NCI-H2107 (cell line): ENCODE measurements around the gene PTPRT.

Source experiments
- DNase-seq: peaks from one replicate; lab custom pipeline; 2025; lab: John Stamatoyannopoulos, UW

PTPRT gene

GRCh38 chr20:42376131-42376530 is 813.6 kb downstream of the PTPRT start:
- DNase-seq: no peak

DNA sequence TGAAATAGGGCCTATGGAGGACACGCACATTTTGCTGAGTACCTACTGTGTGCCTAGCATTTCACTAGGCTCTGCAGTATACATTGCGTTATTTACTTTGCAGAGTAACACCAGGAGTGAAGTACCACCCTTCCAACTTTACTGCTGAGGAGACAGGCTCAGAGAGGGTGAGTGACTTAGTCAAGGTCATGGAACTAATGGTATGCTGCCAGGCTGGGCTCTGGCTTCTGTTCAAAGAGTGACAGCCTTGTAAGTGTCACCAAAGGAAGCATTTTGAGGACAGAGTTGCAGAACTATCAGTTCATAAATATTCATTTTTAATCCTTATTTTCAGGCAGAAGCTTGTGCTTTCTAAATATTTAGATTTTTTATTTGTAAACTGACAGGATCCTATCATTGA is 816.7 kb downstream of the PTPRT start:
- no peak for DNase-seq

- DNase-seq: no peak
Measured at GRCh38 chr20:42370075-42370474, 819.6 kb downstream of the PTPRT start.

DNA sequence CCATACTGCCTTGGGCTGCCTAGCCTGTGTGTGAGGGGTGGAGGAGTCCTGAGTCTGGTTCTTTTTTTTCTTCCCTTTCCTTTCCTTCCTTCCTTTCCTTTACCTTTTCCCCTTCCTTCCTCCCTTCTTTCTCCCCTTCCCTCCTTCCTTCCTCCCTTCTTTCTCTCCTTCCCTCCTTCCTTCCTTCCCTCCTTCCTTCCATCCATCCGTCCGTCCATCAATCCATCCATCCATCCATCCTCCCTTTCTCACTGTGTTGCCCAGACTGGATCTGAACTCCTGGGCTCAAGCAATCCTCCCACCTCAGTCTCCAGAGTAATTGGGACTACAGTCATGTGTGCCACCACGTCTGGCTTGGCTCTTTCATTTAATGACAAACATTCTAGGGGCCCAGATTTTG is 820.8 kb downstream of the PTPRT start:
- DNase-seq: no peak

DNA sequence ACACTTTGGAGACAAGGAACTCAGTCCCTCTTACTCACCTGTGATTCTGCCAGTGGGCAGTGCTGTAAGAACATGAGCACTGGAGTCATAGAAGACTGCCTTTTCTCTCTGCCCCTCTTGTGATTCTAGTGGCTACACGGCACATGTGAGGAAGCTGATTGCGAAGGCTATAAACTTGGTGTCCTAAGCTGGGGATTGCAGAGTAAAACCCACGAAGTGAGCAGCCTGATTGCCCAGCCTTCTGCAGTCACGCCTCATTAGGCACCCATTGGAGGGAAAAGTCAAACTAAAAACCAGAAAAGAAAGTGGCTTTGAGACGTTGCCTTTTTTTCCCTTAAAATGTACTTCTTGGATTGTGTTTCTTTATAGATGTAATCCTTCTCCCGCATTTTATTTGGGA is 823.1 kb downstream of the PTPRT start:
- DNase-seq: no peak

- DNase-seq: no peak
Measured at GRCh38 chr20:42364446-42364845, 825.3 kb downstream of the PTPRT start.

DNA sequence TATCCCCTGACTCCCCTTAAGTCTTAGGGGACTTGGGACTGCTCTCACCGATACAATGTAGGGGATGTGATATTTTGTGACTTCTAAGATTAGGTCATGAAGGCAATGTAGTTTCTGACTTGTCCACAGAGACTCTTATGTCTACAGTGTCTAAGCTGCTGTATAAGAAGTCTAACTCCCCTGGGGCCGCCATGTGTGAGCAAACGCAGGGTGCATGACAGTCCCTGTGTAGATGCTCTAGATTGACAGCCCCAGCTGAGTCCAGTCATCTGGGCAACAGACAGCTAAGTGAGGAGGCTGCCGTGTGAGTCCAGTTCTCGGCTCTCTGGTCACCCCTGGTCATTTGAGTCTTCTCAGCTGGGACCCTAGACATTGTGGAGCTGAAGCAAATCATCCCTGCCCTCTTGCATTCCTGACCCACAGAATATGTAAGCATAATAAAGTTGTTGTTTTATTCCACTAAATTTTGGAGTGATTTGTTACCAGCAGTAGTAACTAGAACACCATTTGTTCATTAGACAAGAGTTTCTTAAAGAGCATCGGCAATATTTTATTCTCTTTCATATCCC is 828.2 kb downstream of the PTPRT start:
- DNase-seq: no peak

DNA sequence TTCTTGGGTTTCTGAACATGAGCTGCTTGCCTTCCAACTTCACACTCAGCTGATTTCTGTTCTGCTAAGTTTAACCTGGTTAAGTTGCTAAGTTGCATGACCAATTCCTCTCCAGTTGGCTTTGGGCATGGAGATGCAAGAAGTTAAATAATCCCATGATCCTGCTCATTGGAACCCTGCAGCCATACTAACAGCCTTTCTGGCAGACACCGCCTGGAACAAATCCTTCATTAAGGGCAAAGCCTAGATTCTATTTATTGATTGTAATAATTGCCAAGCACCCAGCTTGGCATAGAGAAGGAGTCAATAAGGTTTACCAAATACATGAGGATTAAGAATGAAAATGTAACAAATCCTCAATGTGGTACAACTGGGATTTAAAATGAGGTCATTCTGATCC is 829.1 kb downstream of the PTPRT start:
- no peak for DNase-seq

GRCh38 chr20:42359617-42360016 is 830.1 kb downstream of the PTPRT start:
- DNase-seq: no peak

DNA sequence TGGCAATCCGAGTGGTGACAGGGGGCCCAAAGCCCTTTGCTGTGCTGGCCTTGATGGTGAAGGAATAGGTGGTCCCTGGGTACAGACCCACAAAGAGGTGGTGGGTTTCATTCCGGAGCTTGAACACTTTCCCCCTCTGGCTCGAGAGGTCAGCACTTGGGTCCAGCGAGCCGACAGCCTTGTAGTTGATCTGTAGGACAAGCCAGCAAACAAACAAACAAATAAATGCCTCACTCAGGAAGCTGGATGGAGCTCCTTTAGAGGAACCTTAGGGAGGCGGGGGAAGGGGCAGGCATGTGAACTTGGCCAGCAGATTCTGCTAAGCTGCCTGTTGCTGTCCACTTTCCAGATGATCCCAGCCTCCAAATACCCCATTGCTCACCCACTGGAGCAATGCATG is 837.6 kb downstream of the PTPRT start:
- DNase-seq: no peak

DNA sequence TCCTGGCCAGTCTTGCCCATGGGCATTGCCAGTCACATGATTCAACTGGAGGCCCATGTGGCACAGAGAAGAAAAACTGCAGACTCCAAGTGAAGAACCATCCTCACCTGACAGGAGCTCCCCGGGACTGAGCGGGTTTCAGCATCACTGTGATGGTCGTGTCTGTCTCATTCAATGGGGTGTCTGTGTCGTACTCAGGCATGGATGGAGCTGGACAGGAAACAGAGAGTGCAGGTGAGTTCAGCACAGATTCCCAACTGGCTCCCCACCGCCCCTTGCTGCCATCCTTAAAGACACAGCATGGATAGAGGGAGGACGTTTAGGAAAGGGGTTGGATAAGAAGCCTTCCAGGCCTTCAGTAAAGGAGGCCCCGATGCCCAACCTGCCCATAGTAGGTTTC is 839.2 kb downstream of the PTPRT start:
- no peak for DNase-seq

GRCh38 chr20:42346189-42347170 is 843.2 kb downstream of the PTPRT start:
- no peak for DNase-seq

GRCh38 chr20:42341654-42342053 is 848.1 kb downstream of the PTPRT start:
- DNase-seq: no peak

- no peak for DNase-seq
Measured at GRCh38 chr20:42340368-42340767, 849.3 kb downstream of the PTPRT start.

- no peak for DNase-seq
Measured at GRCh38 chr20:42338294-42339201, 851.2 kb downstream of the PTPRT start.

GRCh38 chr20:42336576-42336975 is 853.1 kb downstream of the PTPRT start:
- no peak for DNase-seq

GRCh38 chr20:42319252-42320013 is 870.3 kb downstream of the PTPRT start:
- DNase-seq: no peak

DNA sequence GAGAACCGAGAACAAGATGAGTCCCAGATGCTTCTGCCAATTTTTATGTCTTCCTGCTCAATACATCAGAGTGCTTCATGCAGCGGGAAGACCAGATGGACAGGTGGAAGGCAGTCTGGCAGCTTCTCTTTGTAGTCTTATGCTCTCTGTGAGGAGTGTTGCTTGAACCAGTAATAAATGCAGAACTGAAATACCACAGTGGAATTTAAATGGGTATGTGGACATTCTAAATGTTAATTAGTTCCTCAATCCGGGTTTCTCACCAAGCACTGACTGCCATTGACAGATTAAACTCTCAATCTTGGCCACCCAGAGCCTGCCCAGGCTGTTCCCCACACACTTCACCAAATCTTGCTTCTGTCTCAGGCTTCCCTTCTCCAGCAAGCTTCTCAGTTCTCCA is 876.0 kb downstream of the PTPRT start:
- DNase-seq: no peak

DNA sequence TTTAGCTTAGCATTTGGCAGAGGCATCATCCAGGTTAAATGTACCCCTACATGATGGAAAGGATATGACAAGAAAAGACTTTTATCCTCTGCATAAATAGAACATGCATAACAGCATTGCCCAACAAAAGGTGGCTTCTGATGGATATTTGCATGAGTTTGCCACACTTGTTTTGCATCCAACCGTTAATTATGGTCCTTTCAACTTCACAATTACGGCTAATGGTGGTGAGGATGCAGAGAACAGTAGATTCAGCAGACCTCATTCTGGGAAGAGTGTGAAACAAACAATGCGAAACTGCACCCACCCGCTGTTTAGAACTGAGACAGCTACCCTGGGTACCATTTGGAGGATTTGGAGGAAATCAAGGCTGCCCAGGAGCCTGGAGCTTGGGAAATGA is 880.7 kb downstream of the PTPRT start:
- no peak for DNase-seq

DNA sequence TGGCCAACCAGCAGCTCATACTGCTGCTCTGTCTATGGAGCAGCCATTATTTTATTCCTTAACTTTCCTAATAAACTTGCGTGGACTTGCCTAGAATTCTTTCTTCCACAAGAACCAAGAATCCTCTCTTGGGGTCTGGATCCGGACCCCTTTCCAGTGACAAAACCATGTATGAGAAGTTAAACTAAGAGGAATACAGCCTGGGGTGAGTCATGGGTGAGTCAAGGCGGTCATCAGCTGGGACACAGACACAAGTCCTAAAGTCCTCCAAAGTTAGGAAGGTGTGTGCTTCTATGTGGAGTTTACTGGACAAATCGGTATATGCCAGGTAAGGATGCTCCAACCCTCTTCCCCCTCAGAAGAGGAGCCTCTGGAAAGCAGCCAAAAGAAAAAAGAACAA is 881.5 kb downstream of the PTPRT start:
- DNase-seq: no peak

- no peak for DNase-seq
Measured at GRCh38 chr20:42295592-42295991, 894.1 kb downstream of the PTPRT start.

DNA sequence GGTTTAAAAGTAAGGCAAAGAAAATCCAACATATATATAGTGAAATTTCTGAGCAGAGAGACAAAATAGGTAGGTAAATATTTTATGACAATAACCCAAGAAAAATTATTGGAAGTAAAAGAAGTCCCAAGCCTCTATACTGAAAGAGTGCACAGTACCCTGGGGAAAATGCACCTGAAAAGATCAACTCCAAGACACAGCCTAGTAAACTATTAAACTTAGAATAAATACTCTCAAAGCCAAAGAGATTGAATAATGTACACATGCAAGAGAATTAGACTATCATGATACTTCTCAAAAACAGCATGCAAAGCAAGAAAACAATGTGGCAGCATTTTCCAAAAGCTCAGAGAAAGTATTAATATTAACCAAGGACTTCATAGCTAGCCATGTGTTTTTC is 894.7 kb downstream of the PTPRT start:
- no peak for DNase-seq
